B cell (primary cell): ENCODE measurements around the gene DNTT.

Experiments used
- EZH2 ChIP-seq: IDR thresholded peaks from 2 replicates; pipeline ENCODE4 v1.6.1; 2012; ENCODE audit warnings: borderline replicate concordance, low read depth, mild to moderate bottlenecking, moderate library complexity, low read length; ENCODE audit not compliant: insufficient read depth, poor library complexity, severe bottlenecking
- TF ChIP-seq, protein P1 (sequence below): fragments of 200-600 bp; IDR thresholded peaks from one replicate; pipeline ENCODE4 v1.8.0; 2022; ENCODE audit warnings: antibody characterized with exemption, mild to moderate bottlenecking

- TF ChIP-seq, protein P1, sequence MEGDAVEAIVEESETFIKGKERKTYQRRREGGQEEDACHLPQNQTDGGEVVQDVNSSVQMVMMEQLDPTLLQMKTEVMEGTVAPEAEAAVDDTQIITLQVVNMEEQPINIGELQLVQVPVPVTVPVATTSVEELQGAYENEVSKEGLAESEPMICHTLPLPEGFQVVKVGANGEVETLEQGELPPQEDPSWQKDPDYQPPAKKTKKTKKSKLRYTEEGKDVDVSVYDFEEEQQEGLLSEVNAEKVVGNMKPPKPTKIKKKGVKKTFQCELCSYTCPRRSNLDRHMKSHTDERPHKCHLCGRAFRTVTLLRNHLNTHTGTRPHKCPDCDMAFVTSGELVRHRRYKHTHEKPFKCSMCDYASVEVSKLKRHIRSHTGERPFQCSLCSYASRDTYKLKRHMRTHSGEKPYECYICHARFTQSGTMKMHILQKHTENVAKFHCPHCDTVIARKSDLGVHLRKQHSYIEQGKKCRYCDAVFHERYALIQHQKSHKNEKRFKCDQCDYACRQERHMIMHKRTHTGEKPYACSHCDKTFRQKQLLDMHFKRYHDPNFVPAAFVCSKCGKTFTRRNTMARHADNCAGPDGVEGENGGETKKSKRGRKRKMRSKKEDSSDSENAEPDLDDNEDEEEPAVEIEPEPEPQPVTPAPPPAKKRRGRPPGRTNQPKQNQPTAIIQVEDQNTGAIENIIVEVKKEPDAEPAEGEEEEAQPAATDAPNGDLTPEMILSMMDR, result no peak
- TF ChIP-seq EZH2, result no peak
Measured at GRCh38 chr10:96257944-96258343, 46.3 kb upstream of the DNTT start.
